SK-N-SH treated with all-trans-retinoic acid at 6 μM for 48 hours (cell line): Measurements from ENCODE around the gene ASCC1.

Source experiments
- ARNTL ChIP-seq: fragments of 450-650 bp; formaldehyde crosslinking; IDR thresholded peaks from 2 replicates; pipeline ENCODE4 v1.5.0; 2020; ENCODE audit warnings: low read depth, mild to moderate bottlenecking, moderate library complexity, borderline replicate concordance
- CREB5 ChIP-seq: fragments of 250-450 bp; sonication (Bioruptor Pico); IDR thresholded peaks from 2 replicates; pipeline ENCODE4 v1.5.1; 2020; ENCODE audit warnings: low read depth, mild to moderate bottlenecking, moderate library complexity
- ESRRG ChIP-seq: fragments of 250-450 bp; sonication (Bioruptor Pico); IDR thresholded peaks from 2 replicates; pipeline ENCODE4 v1.6.1; 2021; ENCODE audit warnings: mild to moderate bottlenecking
- GLIS3 ChIP-seq: fragments of 250-450 bp; sonication (Bioruptor Pico); IDR thresholded peaks from 2 replicates; pipeline ENCODE4 v1.5.0; 2020; ENCODE audit warnings: mild to moderate bottlenecking, moderate library complexity
- OSR1 ChIP-seq: fragments of 250-450 bp; sonication (Bioruptor Pico); IDR thresholded peaks from 2 replicates; pipeline ENCODE4 v1.8.0; 2022; ENCODE audit warnings: moderate library complexity, mild to moderate bottlenecking, inconsistent platforms
- TCF4 ChIP-seq: fragments of 250-450 bp; sonication (Bioruptor Pico); IDR thresholded peaks from 2 replicates; pipeline ENCODE4 v1.8.0; 2021; ENCODE audit warnings: mild to moderate bottlenecking, moderate library complexity, borderline replicate concordance
- ZFP30 ChIP-seq: fragments of 450-650 bp; formaldehyde crosslinking; IDR thresholded peaks from 2 replicates; pipeline ENCODE4 v1.5.0; 2022; ENCODE audit warnings: mild to moderate bottlenecking, moderate library complexity
- ZNF70 ChIP-seq: fragments of 450-650 bp; formaldehyde crosslinking; IDR thresholded peaks from 2 replicates; pipeline ENCODE4 v1.5.0; 2020; ENCODE audit warnings: mild to moderate bottlenecking, moderate library complexity

- no peak for TF ChIP-seq ESRRG (CRISPR knock-in tag)
- TF ChIP-seq ZNF70 (CRISPR knock-in tag) = no peak
- no peak for TF ChIP-seq GLIS3 (CRISPR knock-in tag)
- TF ChIP-seq ARNTL = no peak
- no peak for TF ChIP-seq CREB5 (CRISPR knock-in tag)
- no peak for TF ChIP-seq TCF4 (CRISPR knock-in tag)
- TF ChIP-seq OSR1 (CRISPR knock-in tag) = no peak
- no peak for TF ChIP-seq ZFP30 (CRISPR knock-in tag)
Observed at GRCh38 chr10:72124989-72125388, 91.1 kb downstream of the ASCC1 start.
